Measurements from ENCODE around the gene OSBPL5.

GRCh38 chr11:3159296-3160190, 5.6 kb downstream of the OSBPL5 start:
- no peak for TF ChIP-seq CTCF (IDR thresholded peaks at IDR 0.05; ENCODE audit: low read depth, low read length, poor library complexity, severe bottlenecking)
- no peak for TF ChIP-seq EZH2phosphoT487 (IDR thresholded peaks at IDR 0.05; ENCODE audit: borderline replicate concordance, low read length)
